ENCODE results near the gene KLHL17.

Gene KLHL17

DNA sequence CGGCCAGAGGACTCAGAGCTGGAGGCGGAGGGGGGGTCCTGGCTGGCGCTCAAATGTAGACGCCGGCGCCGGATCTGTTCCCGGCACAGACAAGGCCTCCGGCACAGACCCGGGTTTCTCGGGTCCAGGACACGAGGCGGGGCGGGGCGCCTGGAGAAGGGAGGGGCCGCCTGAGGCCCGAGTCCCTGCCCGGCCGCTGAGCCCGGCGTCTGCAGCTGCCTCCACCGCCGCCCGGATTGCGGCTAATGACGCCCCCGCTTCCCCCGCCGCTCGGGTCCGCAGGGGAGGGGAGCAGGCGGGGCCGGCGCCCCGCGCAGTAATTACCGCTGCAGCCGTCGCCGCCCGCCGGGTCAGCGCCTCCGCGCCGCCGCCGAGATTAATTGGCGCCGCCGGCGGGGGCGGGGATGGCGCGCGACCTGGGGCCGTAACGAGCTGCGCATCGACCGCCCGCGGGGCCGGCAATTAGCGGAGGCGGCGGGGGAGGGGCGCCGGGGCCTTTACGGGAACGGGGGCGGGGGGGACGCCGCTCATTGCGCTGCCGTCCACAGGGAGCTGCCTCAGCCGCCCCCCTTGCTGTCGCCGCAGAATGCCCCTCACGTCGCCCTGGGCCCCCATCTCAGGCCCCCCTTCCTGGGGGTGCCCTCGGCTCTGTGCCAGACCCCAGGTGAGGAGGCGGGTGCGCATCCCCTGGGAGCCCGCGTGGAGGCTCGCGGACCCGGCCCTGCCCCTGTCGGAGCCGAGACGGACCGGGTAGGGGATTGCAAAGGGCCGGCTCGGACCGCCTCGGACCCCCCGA is 18.6 kb upstream of the KLHL17 start:
- H4K91ac ChIP-seq (ENCODE audit: low read depth, low read length): peak overlapping the region; percentile 94
- peak overlapping the region; percentile 38 for H2BK5ac ChIP-seq (ENCODE audit: low read depth, low read length, poor library complexity)
- H3K23ac ChIP-seq (ENCODE audit: low read length): no peak overlapping the region
- H3K9ac ChIP-seq (ENCODE audit: low read length): no peak overlapping the region
- peak overlapping the region; percentile 66 for H3K4me2 ChIP-seq (ENCODE audit: low read length)
- H3K79me2 ChIP-seq (ENCODE audit: control insufficient read depth, insufficient read depth, low read length, poor library complexity): peaks cover 4% of the 10 kb centered on the region
- H3K9me3 ChIP-seq (ENCODE audit: insufficient read depth, low read depth, low read length): no peaks in the 10 kb centered on the region
- H3K14ac ChIP-seq (ENCODE audit: low read length): peak overlapping the region; percentile 73
- H2BK12ac ChIP-seq (ENCODE audit: low read length): no peak overlapping the region
- peak overlapping the region; percentile 51 for H3K4me3 ChIP-seq (ENCODE audit: low read depth, low read length)
- H3K27ac ChIP-seq (ENCODE audit: low read depth, low read length): peak overlapping the region; percentile 64
- H2BK120ac ChIP-seq (ENCODE audit: insufficient read depth, low read length, poor library complexity): peak overlapping the region; percentile 67
- H3K27me3 ChIP-seq (ENCODE audit: insufficient read depth, low read length): peaks cover 2% of the 10 kb centered on the region
- peaks cover 26 to 27% of the 10 kb centered on the region in 2 experiments for H3K36me3 ChIP-seq (ENCODE audit: control insufficient read depth in 1 of 2, insufficient read depth in 2 of 2, low read length in 2 of 2)
- peak; percentile 54 to 58 for DNase-seq
- peak overlapping the region; percentile 86 for H4K8ac ChIP-seq (ENCODE audit: low read depth, low read length)
- peak overlapping the region; percentile 79 for H3K18ac ChIP-seq (ENCODE audit: low read length)
- no CpG with 5 or more reads among the region's 98 CpGs for WGBS (ENCODE audit: extremely low coverage, insufficient coverage, insufficient read length)
- H2AK5ac ChIP-seq (ENCODE audit: low read length): peak overlapping the region; percentile 49
- H2AFZ ChIP-seq (ENCODE audit: insufficient read depth, low read length, poor library complexity): no peak overlapping the region
- H3K4ac ChIP-seq (ENCODE audit: low read depth, low read length): no peak overlapping the region
- peaks cover 26% of the 10 kb centered on the region for H3K79me1 ChIP-seq (ENCODE audit: low read length)
- no peak overlapping the region for H4K12ac ChIP-seq (ENCODE audit: low read depth, low read length)
- H3K4me1 ChIP-seq (ENCODE audit: control insufficient read depth in 1 of 2, insufficient read depth in 2 of 2, low read length in 2 of 2): peaks cover 41 to 42% of the 10 kb centered on the region in 2 experiments

DNA sequence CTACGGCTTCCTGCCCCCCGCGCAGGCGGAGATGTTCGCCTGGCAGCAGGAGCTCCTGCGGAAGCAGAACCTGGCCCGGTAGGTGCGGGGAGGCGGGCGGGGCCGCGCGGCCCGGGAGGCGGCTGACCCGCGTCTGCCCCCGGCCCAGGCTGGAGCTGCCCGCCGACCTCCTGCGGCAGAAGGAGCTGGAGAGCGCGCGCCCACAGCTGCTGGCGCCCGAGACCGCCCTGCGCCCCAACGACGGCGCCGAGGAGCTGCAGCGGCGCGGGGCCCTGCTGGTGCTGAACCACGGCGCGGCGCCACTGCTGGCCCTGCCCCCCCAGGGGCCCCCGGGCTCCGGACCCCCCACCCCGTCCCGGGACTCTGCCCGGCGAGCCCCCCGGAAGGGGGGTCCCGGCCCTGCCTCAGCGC is 18.0 kb upstream of the KLHL17 start:
- no CpG with 5 or more reads among the region's 48 CpGs for WGBS (ENCODE audit: extremely low coverage, insufficient coverage, insufficient read length)
- H3K27me3 ChIP-seq (ENCODE audit: insufficient read depth, low read length): peaks cover 2% of the 10 kb centered on the region
- H3K27ac ChIP-seq (ENCODE audit: low read depth, low read length): no peak overlapping the region
- H3K4me2 ChIP-seq (ENCODE audit: low read length): peak overlapping the region; percentile 66
- peaks cover 26% of the 10 kb centered on the region for H3K79me1 ChIP-seq (ENCODE audit: low read length)
- no peak overlapping the region for H3K4ac ChIP-seq (ENCODE audit: low read depth, low read length)
- H4K8ac ChIP-seq (ENCODE audit: low read depth, low read length): peak overlapping the region; percentile 85
- H3K9me3 ChIP-seq (ENCODE audit: insufficient read depth, low read depth, low read length): no peaks in the 10 kb centered on the region
- no peak overlapping the region for H2BK12ac ChIP-seq (ENCODE audit: low read length)
- no peak overlapping the region for H3K9ac ChIP-seq (ENCODE audit: low read length)
- H2AFZ ChIP-seq (ENCODE audit: insufficient read depth, low read length, poor library complexity): peak overlapping the region; percentile 8
- no peak overlapping the region for H3K23ac ChIP-seq (ENCODE audit: low read length)
- H3K4me3 ChIP-seq (ENCODE audit: low read depth, low read length): peak overlapping the region; percentile 51
- H3K79me2 ChIP-seq (ENCODE audit: control insufficient read depth, insufficient read depth, low read length, poor library complexity): peaks cover 4% of the 10 kb centered on the region
- no peak for DNase-seq
- H4K12ac ChIP-seq (ENCODE audit: low read depth, low read length): no peak overlapping the region
- H3K14ac ChIP-seq (ENCODE audit: low read length): peak overlapping the region; percentile 60
- no peak overlapping the region for H3K18ac ChIP-seq (ENCODE audit: low read length)
- H3K36me3 ChIP-seq (ENCODE audit: control insufficient read depth in 1 of 2, insufficient read depth in 2 of 2, low read length in 2 of 2): peaks cover 32 to 34% of the 10 kb centered on the region in 2 experiments
- H3K4me1 ChIP-seq (ENCODE audit: control insufficient read depth in 1 of 2, insufficient read depth in 2 of 2, low read length in 2 of 2): peaks cover 41 to 42% of the 10 kb centered on the region in 2 experiments
- H2BK120ac ChIP-seq (ENCODE audit: insufficient read depth, low read length, poor library complexity): peak overlapping the region; percentile 67
- H4K91ac ChIP-seq (ENCODE audit: low read depth, low read length): peak overlapping the region; percentile 88
- H2AK5ac ChIP-seq (ENCODE audit: low read length): no peak overlapping the region
- peak overlapping the region; percentile 44 for H2BK5ac ChIP-seq (ENCODE audit: low read depth, low read length, poor library complexity)

- peak overlapping the region; percentile 36 for H2BK120ac ChIP-seq (ENCODE audit: insufficient read depth, low read length, poor library complexity)
- H2BK5ac ChIP-seq (ENCODE audit: low read depth, low read length, poor library complexity): no peak overlapping the region
- no peak overlapping the region for H4K12ac ChIP-seq (ENCODE audit: low read depth, low read length)
- H4K8ac ChIP-seq (ENCODE audit: low read depth, low read length): peak overlapping the region; percentile 42
- WGBS (ENCODE audit: extremely low coverage, insufficient coverage, insufficient read length): no CpG with 5 or more reads among the region's 27 CpGs
- H3K27ac ChIP-seq (ENCODE audit: low read depth, low read length): no peak overlapping the region
- H3K79me1 ChIP-seq (ENCODE audit: low read length): peaks cover 26% of the 10 kb centered on the region
- no peak overlapping the region for H3K9ac ChIP-seq (ENCODE audit: low read length)
- H4K91ac ChIP-seq (ENCODE audit: low read depth, low read length): peak overlapping the region; percentile 88
- no peak overlapping the region for H3K4ac ChIP-seq (ENCODE audit: low read depth, low read length)
- H3K23ac ChIP-seq (ENCODE audit: low read length): no peak overlapping the region
- no peak overlapping the region for H3K4me3 ChIP-seq (ENCODE audit: low read depth, low read length)
- no peaks in the 10 kb centered on the region for H3K9me3 ChIP-seq (ENCODE audit: insufficient read depth, low read depth, low read length)
- H2AK5ac ChIP-seq (ENCODE audit: low read length): peak overlapping the region; percentile 76
- H3K4me2 ChIP-seq (ENCODE audit: low read length): peak overlapping the region; percentile 66
- H3K18ac ChIP-seq (ENCODE audit: low read length): peak overlapping the region; percentile 46
- H3K14ac ChIP-seq (ENCODE audit: low read length): peak overlapping the region; percentile 45
- H3K4me1 ChIP-seq (ENCODE audit: control insufficient read depth in 1 of 2, insufficient read depth in 2 of 2, low read length in 2 of 2): peaks cover 41 to 42% of the 10 kb centered on the region in 2 experiments
- H3K27me3 ChIP-seq (ENCODE audit: insufficient read depth, low read length): peaks cover 2% of the 10 kb centered on the region
- no peak for DNase-seq
- H3K36me3 ChIP-seq (ENCODE audit: control insufficient read depth in 1 of 2, insufficient read depth in 2 of 2, low read length in 2 of 2): peaks cover 37 to 40% of the 10 kb centered on the region in 2 experiments
- peaks cover 4% of the 10 kb centered on the region for H3K79me2 ChIP-seq (ENCODE audit: control insufficient read depth, insufficient read depth, low read length, poor library complexity)
- H2BK12ac ChIP-seq (ENCODE audit: low read length): no peak overlapping the region
- H2AFZ ChIP-seq (ENCODE audit: insufficient read depth, low read length, poor library complexity): peak overlapping the region; percentile 8
Observed at GRCh38 chr1:942864-943533, 17.4 kb upstream of the KLHL17 start.

DNA sequence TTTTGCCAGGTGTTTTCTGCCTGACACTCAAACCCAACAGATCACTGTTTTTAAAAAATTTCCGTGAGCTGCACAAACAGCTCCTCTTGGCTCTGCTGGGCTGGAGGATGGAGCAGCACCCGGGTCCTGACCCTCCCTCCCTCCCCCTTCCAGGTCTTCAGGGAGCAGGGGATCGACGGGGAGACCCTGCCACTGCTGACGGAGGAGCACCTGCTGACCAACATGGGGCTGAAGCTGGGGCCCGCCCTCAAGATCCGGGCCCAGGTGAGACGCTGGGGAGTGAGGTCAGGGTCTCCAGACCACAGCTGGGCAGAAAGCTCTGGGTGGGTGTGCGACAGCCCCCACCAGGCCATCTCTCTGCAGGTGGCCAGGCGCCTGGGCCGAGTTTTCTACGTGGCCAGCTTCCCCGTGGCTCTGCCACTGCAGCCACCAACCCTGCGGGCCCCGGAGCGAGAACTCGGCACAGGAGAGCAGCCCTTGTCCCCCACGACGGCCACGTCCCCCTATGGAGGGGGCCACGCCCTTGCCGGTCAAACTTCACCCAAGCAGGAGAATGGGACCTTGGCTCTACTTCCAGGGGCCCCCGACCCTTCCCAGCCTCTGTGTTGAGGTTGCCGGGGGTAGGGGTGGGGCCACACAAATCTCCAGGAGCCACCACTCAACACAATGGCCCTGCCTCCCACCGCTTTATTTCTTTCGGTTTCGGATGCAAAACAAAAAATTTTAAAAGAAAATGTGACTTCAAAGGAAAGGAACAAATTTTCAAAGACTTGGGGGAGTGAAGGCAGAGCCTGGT is 16.6 kb upstream of the KLHL17 start:
- Histone ChIP-seq H3K9me3 (ENCODE audit: insufficient read depth, low read depth, low read length) (no peaks in the 10 kb centered on the region), H3K14ac (ENCODE audit: low read length) (no peak overlapping the region), H4K12ac (ENCODE audit: low read depth, low read length) (no peak overlapping the region), H4K91ac (ENCODE audit: low read depth, low read length) (no peak overlapping the region), H2BK12ac (ENCODE audit: low read length) (no peak overlapping the region), H2AK5ac (ENCODE audit: low read length) (no peak overlapping the region), H2BK120ac (ENCODE audit: insufficient read depth, low read length, poor library complexity) (no peak overlapping the region), H3K4me3 (ENCODE audit: low read depth, low read length) (no peak overlapping the region), H3K27ac (ENCODE audit: low read depth, low read length) (no peak overlapping the region), H3K79me2 (ENCODE audit: control insufficient read depth, insufficient read depth, low read length, poor library complexity) (peaks cover 4% of the 10 kb centered on the region), H3K4me2 (ENCODE audit: low read length) (no peak overlapping the region), H3K4ac (ENCODE audit: low read depth, low read length) (no peak overlapping the region), H3K18ac (ENCODE audit: low read length) (no peak overlapping the region), H2BK5ac (ENCODE audit: low read depth, low read length, poor library complexity) (no peak overlapping the region), H2AFZ (ENCODE audit: insufficient read depth, low read length, poor library complexity) (no peak overlapping the region), H3K23ac (ENCODE audit: low read length) (no peak overlapping the region), H3K9ac (ENCODE audit: low read length) (no peak overlapping the region), H3K36me3 (ENCODE audit: control insufficient read depth in 1 of 2, insufficient read depth in 2 of 2, low read length in 2 of 2) (peaks cover 45 to 47% of the 10 kb centered on the region in 2 experiments), H3K79me1 (ENCODE audit: low read length) (peaks cover 26% of the 10 kb centered on the region), H4K8ac (ENCODE audit: low read depth, low read length) (no peak overlapping the region), H3K4me1 (ENCODE audit: control insufficient read depth in 1 of 2, insufficient read depth in 2 of 2, low read length in 2 of 2) (peaks cover 35% of the 10 kb centered on the region in 2 experiments), H3K27me3 (ENCODE audit: insufficient read depth, low read length) (peaks cover 2% of the 10 kb centered on the region)
- DNase-seq: no peak
- no CpG with 5 or more reads among the region's 27 CpGs for WGBS (ENCODE audit: extremely low coverage, insufficient coverage, insufficient read length)

Data from trophoblast cell (in vitro differentiated cells and primary cell).